GM13976 (cell line): ENCODE data around the gene ZFAND6.

Experiments used
- DNase-seq: peaks from one replicate; pipeline ENCODE4 v3.0.0; 2012; ENCODE audit warnings: low spot score
- in situ Hi-C: fragments of 300-500 bp; cut with MboI; formaldehyde crosslinking; loops from one replicate; pipeline ENCODE4 v1.12.0; 2022; ENCODE audit warnings: low sequenced_read_pairs, mixed read lengths, inconsistent platforms; ENCODE audit not compliant: unreplicated experiment
- TF ChIP-seq, protein P1 (sequence below): IDR thresholded peaks from 2 replicates; pipeline ENCODE4 v1.5.1; 2012; ENCODE audit warnings: borderline replicate concordance, mild to moderate bottlenecking; ENCODE audit not compliant: insufficient read depth; ENCODE audit errors: extremely low read depth, missing control alignments, control extremely low read depth

Gene ZFAND6

DNA sequence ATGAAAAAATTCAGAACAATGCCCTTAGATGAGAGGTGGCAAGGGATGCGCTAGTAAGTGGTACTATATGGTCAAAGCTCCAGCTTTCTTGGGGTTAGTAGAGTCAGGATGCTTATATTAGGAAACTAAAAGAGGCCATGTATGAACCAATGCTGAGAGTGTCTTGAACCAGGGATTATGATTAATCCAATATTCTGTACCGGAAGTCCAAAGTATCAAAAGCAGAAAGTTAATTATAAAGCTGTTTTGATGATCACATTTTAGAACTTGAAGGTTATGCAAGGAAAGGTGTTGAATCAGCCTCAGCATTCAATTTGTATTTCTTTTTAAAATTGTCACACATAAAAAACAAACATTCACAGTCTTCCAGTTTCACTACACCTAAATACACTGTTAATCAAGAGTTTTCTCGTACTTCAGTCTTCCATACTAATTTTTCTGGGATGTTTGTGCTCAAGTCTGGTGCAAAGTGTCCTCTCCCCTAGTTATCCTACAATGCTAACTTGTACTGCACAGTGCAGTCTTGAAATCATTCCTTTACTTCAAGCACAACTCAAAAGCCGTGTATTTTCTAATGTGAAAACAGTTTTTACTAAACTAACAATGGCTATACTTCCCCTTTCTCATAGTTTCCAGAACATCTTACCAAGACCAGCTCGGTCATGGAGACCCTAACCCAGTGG is 82.6 kb downstream of the ZFAND6 start:
- DNase-seq: no peak
- TF ChIP-seq, protein P1, sequence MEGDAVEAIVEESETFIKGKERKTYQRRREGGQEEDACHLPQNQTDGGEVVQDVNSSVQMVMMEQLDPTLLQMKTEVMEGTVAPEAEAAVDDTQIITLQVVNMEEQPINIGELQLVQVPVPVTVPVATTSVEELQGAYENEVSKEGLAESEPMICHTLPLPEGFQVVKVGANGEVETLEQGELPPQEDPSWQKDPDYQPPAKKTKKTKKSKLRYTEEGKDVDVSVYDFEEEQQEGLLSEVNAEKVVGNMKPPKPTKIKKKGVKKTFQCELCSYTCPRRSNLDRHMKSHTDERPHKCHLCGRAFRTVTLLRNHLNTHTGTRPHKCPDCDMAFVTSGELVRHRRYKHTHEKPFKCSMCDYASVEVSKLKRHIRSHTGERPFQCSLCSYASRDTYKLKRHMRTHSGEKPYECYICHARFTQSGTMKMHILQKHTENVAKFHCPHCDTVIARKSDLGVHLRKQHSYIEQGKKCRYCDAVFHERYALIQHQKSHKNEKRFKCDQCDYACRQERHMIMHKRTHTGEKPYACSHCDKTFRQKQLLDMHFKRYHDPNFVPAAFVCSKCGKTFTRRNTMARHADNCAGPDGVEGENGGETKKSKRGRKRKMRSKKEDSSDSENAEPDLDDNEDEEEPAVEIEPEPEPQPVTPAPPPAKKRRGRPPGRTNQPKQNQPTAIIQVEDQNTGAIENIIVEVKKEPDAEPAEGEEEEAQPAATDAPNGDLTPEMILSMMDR: no peak
- in situ Hi-C loops: no loop called here

GRCh38 chr15:80142646-80143045 is 83.2 kb downstream of the ZFAND6 start:
- TF ChIP-seq, protein P1: no peak
- in situ Hi-C loops: no loop called here

DNA sequence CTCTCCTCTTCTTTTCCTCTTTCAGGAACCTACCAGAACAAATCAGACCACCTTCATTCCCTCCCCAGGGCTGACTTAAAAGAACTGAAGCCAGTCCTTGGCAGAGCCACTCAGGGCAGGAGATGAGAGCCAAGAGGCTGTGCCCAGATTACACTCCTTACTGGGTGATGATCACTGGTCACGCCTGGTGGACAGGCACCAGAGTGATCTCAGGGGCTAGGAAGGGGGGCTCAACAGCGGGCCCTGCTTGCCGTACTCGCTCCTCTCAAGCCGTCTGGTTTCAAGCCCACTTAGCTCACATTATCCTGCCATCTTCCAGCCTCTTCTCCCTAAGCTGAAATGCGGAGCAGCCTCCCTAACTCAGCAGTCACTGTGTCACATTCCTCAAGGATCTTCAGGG is 91.7 kb downstream of the ZFAND6 start:
- in situ Hi-C loops: loop anchor here (25.0 kb wide), 1 partner anchor 264 kb away; the partner anchor contains the start of gene MTHFS
- TF ChIP-seq, protein P1: no peak
- no peak for DNase-seq

More at GRCh38 chr15:80142646-80143045, 83.2 kb downstream of the ZFAND6 start:
- no peak for DNase-seq

DNA sequence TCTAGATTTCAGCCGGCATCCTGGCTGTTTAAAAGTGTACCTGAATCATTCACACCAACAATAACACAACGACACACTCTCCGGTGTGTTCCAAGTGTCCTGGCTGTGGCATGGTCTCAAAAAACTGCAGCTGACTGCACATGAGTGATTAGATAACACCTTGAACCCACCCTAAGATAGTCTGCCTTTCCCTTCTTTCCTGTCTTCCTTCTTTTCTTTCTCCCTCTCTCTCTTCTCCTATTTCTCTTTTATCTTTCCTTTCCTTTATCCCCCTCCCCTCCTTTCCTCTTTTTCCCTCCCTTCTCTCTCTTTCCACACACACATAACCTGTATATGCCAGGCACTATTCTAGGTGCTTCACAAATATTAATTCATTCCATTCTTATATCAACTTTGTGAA is 92.1 kb downstream of the ZFAND6 start:
- DNase-seq: no peak
- TF ChIP-seq, protein P1: no peak
- in situ Hi-C loops: loop anchor here (25.0 kb wide), 1 partner anchor 264 kb away; the partner anchor contains the start of gene MTHFS

GRCh38 chr15:80152180-80152895 is 92.9 kb downstream of the ZFAND6 start:
- TF ChIP-seq, protein P1: no peak
- peak; percentile 99 for DNase-seq
- in situ Hi-C loops: loop anchor here (25.0 kb wide), 1 partner anchor 265 kb away; the partner anchor contains the start of gene MTHFS

GRCh38 chr15:80152896-80153876 is 93.7 kb downstream of the ZFAND6 start, which contains the start of gene FAH:
FAH (plus strand) TSS chr15:80152999; CDS start chr15:80153055, 56 bp downstream.
- in situ Hi-C loops: loop anchor here (25.0 kb wide), 1 partner anchor 266 kb away; the partner anchor contains the start of gene MTHFS
- DNase-seq: no peak

More at GRCh38 chr15:80152896-80153876, 93.7 kb downstream of the ZFAND6 start, which contains the start of gene FAH:
- TF ChIP-seq, protein P1: no peak
